ENCODE results near the gene SOST.

Gene SOST

DNA sequence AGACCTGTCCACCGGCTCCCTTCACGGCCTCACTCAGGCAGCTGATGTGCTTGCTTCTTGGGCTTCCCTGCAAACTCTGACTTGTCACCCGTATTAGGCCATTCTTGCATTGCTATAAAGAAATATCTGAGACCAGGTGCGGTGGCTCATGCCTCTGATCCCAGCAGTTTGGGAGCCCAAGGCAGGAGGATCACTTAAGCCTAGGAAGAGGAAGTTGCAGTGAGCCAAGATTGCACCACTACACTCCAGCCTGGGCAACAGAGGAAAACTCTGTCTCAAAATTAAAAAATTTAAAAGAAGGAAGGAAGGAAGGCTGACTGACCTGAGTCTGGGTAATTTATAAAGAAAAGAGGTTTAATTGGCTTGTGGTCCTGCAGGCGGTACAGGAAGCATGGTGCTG is 17.0 kb downstream of the SOST start:
- no peak for DNase-seq (ENCODE audit: low read depth)

DNA sequence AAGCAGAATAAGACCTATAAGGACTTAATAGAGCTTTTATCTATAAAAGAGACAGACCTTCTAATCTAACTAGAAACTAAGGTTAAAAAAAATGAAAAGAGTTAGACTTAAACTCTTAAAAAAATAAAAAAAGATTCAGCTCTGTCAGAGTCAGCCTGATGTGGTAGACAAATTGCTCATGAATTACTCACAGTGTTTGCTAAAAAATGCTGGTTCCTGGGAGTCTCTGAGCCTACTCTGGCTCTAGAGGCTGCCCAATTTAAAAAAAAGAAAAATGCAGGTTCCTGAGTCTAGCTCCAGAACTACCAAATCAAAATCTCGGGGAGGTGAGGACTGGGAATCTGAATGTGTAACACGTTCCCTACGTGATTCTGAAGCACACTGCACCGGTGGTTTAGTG is 18.1 kb downstream of the SOST start:
- DNase-seq (ENCODE audit: low read depth), result no peak

DNA sequence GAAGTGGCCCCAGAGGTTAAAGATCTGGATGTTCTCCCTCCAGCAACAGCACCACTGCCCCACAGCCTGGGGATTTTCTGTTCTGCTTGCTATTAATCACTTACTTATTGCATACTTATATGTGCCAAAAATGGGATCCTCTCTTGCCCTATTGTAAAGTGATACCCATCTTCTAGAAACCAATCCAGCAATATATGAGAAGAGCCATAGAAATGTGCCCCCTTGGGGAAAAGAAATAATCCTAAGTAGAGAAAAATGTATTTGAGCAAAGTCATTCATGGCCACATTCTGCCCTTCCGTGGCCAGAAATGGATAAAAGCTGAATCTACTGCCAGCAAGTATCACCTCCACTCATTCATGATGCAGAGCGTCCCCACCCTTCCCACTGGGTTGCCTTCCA is 20.9 kb downstream of the SOST start:
- no peak for DNase-seq (ENCODE audit: low read depth)

DNA sequence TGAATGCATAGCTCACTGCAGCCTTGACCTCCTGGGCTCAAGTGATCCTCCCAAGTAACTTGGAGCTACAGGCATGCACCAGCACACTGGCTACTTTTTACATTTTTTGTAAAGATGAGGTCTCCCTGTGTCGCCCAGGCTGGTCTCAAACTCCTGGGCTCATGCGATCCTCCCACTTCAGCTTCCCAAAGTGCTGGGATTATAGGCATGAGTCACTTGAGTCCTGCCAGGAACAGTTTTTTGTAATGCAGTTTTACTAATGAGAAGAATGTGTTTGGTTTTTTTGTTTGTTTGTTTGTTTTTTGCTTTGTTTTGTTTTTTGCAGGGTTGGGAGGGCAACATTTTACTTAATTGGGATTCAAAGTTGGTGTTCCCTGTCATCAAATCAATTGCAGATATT is 22.2 kb downstream of the SOST start:
- DNase-seq (ENCODE audit: low read depth), result no peak

DNA sequence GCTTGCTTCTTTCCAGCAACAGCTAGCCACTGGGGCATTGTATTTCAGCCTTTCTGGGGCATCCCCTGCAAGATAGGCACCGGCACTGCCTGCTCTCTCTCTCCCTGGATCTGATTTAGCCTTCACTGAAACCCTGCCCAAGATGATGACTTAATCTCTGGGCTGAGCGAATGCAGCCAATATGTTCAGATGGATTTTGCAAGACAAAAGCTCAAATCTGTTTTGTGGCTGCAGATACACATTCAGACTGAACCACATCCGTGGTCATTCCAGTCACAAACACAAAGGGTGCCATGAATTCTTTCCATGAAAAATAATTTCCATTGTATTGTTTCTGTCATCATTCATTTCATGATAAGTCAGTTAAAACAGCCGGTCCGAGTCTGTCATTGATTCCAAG is 24.2 kb downstream of the SOST start:
- no peak for DNase-seq (ENCODE audit: low read depth)

DNA sequence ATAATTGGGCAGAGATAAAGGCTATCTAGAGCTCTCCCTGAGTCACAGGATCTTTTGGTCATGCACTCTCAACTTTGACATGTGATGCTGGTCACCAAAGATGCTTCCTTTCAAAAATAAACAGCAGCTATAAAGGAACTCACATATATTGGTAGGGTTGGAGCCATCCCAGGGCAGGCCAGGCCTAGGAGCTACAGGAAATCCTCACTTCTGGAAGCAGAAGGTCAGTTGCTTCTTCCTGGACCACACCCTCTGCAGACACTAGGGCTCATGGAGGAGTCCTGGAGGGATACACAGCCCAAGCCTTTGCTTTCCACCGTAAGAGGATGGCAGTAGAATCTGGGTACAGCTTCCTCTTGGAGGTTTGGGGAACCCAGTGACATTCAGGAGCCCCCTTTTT is 24.6 kb downstream of the SOST start:
- DNase-seq (ENCODE audit: low read depth), result no peak

DNA sequence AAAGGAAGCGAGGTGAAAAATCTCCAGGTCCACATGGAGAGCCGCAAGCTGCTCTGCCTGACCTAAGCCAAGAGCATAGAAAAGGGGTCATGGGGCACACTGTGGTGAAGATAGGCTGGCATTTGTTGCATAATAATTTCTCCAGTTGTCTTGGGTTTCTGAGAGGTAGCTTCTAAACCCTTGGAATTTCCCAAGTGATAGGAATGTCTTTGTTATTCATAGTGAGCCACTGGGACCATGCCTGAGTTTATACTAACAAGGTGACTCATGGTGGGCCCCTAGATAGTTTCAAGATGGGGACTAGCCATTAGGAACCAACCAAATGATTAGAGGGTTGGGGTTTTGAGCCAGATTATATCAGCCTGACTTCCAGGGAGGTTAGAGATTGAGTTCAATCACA is 25.6 kb downstream of the SOST start:
- DNase-seq (ENCODE audit: low read depth), result no peak

DNA sequence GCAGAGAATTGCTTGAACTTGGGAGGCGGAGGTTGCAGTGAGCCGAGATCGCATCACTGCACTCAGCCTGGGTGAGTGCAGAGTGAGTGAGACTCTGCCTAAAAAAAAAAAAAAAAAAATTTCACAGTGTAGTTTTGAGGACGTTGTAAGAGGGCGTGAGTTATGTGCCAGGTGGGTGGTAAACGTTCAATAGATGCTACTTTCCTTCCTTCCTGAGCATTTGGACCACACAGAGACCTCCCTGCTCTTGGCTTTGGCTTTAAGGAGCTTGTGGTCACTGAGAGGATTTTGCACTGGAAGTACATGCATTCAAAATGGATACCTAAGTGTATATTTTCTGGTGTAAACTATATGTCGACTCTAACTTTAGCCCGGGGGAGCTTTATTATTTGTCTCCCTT is 30.5 kb downstream of the SOST start:
- DNase-seq (ENCODE audit: low read depth), result no peak

DNA sequence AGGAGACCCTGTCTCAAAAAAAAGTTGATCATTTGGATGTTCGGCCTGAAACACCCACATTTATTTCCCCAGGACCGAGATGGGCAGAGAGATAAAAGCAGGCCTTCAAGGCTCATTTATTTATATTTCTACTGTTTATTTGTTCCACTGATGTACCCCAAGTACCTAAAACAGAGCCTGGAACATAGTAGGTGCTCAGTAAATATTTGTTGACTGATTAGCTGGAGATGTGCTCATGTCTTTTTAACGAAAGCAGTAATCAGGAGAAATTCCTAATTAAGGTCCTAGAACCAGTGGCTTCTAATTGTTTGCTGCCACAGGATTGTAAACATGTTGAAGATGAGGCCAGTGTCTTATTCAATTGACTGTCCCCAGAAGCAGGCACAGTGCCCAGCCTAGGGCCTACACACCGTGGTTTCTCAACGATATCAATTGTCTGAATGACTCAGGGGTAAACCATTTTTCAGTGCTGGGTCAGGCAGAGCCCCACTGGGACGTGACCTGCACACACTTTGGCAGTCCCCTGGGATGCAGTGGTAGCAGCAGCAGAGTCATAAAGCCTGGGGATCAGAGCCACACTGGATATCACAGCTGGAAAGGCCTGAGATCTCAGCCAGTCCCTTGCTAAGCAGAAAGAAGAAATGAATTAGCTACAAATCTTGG is 34.8 kb downstream of the SOST start:
- DNase-seq (ENCODE audit: low read depth), result no peak

DNA sequence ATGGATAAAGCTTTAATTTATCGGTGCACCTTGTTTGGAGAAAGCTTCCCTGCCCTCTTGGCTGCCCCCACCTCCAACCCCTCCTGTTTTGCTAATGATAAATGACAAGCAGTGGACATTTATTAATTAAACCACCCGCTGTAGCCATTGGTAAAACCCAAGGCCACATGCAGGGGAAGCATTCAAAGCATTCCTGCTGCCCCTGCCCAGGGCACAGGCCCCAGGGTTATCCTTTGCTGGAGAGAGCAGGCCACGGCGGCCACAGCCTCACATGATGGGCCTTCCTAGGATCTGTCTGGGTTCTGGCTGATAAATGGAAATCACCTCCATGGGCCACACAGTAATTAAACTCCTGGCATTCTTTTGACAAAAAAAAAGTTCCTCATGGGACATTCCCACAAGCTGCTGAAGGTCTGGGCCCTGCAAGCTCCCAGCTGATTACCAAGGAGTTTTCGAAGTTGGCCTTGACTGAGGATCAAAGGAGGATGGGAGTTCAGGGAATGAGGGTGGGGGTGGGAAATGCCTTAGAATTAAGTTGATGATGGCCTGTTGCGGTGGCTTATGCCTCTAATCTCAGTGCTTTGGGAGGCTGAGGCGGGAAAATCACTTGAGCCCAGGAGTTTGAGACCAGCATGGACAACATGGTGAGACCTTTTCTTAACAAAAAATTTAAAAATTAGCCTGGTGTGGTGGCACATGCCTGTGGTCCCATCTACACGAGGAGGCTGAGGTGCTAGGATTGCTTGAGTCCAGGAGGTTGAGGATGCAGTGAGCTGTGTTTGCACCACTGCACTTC is 35.5 kb downstream of the SOST start:
- no peak for DNase-seq (ENCODE audit: low read depth)

DNA sequence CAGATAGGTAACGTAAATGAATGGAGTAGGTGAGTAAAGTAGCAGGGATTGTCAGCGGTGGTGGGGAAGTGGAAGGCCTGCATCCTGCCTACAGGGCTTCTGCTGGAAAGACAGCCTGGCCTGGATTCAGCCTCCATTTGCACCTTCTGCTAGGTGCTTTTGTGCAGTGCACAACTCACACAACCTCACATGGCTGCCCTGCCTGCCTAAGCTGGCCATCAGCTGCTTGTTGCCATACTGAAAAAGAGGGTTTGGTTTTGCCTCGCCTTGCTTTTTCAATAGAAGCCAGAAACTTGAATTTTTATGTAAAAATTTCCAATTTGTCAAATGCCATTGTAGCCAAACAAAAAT is 36.3 kb downstream of the SOST start:
- no peak for DNase-seq (ENCODE audit: low read depth)

DNA sequence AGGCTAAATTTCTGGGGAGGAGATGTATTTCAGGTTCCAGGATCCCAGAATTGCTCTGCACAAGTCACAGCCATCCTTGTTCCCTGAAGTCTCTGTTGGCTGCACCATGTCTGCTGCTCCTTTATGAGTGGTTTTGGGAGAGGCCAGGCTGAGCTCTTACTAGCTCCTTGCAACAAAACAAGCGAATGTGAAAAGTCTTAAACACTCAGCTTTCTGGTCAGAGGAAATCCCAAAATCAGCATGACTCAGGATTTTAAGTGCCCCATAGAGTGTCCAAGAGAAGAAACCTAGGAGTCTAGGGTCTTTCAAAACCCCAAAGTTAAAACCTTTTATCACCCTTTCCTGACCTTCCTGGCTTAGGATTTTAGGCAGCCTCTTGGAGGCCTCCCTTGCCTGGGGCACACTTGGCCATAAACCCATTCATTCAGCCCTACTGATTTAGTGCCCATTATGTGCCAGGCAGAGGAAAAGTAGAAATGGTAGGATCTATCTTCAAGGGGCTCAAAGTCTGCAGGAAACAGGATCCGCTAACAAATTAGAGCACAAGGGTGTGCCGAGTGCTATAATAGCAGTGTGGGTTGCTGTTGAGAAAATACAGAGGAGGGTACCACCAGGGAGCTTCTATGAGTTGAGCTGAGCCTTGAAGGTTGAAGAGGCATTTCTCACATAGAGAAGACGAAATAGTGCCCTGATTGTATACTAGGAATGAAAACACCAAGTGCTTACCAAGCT is 36.9 kb downstream of the SOST start:
- no peak for DNase-seq (ENCODE audit: low read depth)

DNA sequence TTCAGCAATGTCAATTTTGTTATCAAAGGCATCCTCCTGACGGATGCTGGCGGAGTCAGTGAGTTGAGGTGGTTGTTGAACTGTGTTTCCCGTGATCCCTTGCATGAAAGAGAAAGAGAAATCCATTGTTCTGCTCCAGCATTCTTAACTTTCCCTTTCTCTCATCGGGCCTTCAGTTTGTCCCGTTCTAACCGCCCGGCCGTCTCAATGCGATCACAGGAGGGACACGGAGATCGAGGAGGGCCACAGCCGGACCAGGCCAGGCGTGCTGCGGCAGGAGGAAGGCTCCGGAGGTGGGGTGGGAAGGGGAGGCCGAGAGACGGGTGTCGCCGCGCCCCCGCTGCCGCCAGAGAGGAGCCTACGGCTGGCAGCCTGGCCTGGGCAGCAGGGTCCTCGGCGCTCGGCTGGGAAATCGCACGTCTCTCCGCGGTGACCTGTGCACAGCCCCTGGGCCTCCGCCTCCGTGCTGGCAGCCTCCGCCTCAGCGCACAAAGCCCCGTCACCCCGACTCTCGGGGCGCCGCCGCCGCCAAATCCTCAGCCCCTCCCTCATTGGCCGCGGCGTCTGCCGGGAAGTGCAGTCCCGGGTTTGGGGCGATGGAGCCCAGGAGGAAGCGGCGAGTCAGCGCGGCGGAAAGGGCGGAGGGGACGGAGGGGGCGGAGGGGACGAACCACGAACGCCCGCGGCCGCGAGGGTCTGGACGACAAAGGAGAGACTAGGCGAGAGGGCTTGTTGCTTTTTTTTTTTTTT is 38.1 kb downstream of the SOST start:
- DNase-seq (ENCODE audit: low read depth), result peak; percentile 62

DNA sequence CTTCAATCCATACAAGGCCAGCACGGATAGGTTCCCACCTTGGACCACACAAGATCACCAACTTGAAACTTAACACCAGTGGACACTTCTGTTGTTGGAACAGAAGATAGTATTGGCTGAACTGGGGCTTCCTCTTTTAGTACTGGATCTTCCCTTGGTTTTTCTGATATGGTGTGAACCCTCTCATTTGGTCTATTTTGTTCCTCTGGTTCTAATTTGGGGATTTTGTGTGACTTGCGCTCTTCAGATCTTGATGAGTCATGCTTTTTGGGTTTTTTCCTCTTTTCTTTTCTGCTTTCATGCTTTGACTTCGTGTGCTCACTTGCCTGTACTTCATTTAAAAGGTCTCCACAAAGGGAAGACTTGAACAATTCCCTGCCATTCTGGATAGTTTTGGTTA is 39.0 kb downstream of the SOST start:
- no peak for DNase-seq (ENCODE audit: low read depth)

DNA sequence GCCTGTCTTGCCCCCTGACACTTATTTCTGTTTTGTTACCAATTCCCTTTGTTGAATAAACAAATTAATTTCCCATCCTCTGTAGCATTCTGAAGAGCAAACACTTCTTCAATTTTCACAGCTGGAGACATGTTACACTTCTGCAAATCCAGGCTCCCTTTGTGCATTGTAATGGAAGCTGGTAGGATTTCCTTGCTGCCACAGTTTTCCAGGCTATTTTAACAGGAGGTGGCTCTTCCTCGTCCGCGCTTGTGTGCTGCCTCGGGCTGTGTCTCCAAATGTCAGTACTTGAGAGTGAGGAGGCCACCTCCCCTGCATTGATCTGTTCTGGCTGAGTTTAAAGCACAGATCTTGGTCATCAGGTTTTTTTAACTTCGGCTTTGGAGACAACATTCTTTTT is 40.0 kb downstream of the SOST start:
- no peak for DNase-seq (ENCODE audit: low read depth)

DNA sequence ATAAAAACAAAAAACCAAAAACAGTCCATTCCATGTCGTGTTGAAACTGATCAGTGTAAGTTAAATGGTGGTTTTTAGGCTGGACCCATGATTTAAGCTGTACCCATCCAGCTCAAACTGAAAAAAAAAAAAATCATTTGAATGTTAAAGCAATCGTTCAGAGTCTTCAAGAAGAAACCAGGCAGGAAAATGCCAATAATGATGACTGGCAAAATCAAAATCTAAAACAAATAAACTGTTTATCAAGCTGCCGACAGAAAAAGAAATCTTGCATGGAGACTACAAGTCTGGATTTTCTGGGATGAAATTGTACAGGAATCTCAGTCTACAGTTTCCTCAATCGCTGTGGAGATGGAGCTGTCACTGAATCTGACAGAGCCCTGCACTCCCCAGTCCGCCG is 40.7 kb downstream of the SOST start:
- DNase-seq (ENCODE audit: low read depth), result no peak

DNA sequence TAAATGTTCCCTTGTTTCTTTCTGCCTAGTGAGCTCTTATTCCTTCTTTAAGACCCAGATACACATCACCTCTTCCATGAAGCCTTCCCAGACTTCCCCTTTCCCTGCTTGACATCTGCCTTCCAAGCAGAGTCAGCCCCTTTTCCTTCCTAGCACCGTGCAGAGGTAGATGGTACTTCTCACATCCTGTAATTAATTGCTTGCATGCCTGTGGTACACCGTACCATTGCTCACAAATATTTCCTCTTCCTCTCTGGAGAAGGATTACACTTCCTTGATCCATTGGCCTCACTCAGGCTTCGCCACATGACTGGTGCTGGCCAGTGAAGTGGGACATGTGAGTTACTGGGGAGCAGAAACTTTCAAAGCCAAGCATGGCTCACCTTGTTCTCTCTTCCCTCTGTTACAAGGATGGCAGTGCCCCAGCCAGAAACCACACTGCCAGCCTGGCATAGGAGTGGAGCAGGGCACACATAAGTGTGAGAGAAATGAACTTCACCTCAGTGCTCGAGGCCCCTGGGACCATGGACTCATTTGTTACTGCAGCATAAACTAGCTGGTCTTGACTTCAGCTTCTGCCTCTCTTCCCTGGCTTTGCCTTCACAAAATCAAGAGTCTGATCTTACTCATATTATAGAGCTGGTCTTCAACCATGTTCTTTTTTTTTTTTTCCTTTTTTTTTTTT is 44.0 kb downstream of the SOST start:
- DNase-seq (ENCODE audit: low read depth), result no peak

DNA sequence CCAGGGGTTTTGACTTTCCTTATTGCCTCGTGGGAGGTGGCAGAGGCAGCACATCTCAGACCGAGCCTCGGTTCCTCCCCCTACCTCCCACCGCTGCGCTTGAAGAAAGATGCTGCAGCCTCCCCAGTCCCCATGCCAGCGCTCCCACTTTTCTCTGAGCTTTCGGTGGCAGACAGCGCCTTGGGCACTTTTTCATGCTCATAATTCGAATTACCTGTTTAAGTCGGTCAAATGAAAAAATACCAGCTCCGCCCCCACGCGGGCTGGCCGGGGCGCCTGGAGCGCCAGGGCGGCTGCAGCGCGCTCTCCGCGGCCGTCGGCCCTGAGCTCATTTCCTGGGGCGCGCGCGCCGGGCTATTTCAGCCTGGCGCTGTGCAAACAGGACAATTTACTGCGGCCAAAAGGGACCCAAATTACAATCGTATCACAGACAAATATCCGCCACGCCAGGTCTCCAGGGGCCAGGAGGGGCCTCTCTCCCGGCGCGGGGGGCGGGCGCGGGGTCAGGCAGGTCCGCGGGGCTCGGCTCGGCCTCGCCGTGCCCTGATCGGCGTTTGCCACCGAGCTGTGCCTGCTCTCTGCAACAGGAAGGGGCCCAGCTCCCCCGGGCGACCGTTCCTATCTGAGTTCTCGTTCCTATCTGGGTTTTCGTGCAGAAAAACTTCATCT is 45.0 kb downstream of the SOST start:
- DNase-seq (ENCODE audit: low read depth), result no peak

DNA sequence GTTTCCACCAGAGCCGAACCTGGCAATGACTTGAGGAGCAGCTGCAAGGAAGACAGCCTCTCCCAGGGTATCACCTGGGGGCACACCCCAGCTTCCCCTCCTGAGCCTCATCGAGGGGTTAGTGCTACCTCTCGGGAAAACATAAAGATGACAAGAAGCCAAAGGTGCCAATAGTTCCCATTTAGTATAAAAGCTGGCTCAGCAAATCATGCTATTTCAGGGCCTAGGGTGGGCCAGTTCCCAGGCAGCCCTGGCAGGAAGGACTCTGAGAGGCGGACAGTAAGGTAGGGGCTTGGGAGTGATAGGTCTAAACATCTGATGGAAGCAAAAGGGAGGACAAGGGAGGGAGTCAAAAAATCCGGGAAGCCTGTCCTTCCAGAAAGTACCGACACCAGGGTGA is 46.2 kb downstream of the SOST start:
- no peak for DNase-seq (ENCODE audit: low read depth)

DNA sequence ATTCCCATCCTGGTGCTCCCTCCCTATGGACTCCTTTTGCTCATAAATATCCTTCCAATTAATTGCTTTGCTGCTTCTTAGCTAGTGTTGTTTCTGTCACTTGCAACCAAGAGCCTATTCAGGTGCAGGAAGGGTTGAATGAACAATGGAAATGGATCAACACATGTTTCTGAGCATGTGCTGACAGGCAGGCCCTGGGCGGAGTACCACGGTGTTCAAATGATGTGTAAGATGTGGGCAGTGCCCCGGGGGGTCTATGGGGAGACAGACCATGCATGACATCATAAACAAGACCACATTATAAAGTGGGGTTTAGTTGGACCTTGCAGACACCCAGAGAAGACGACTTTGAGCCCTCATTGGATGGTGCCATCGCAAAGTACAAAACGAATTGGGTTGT is 48.5 kb downstream of the SOST start:
- DNase-seq (ENCODE audit: low read depth), result no peak

DNA sequence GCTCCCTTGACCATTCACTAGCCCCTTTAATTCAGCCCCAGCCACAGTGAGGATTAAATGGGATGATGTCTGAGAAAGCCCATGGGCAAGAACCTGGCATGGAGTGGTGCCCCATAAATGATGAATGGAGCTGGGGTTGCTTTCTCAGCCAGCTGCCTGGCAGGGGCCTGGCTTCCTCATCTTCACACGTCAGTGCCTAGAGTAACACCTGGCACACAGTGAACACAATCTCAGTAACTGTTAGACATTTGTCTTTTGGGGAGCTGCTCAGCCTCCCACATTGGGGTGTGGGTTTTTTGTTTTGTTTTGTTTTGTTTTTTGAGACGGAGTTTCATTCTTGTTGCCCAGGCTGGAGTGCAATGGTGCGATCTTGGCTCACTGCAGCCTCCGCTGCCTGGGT is 49.4 kb downstream of the SOST start:
- no peak for DNase-seq (ENCODE audit: low read depth)

DNA sequence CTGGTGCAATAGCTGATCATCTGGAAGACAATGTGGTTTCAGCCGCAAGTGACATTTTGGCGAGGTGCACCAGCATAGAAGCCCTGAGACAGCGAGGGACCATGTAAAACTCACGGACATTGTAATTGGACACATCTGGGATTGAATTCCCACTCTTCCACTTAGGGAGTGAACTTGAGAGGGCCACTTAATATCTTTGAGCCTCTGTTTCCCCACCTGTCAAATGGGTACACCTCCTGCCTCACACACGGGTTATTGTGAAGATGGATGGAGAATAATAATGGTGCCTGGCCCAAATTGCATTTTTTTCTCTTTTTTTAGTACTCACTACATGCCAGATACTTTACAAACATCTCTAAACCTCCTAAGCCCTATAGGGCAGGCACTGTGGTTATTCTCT is 51.4 kb downstream of the SOST start:
- DNase-seq (ENCODE audit: low read depth), result no peak

All from T-helper 22 cell (primary cell).